Measurements from ENCODE around the gene KCNJ1. TPM values are rescaled to one million over a fixed set of nuclear protein-coding genes. Genes with fewer than 3 reads are reported as not detected.
A peak's percentile ranks its signal among the peaks of the same experiment; 100 is the strongest.

KCNJ1 gene
- total RNA-seq, 1 donor from 2014 or later: not detected

DNA sequence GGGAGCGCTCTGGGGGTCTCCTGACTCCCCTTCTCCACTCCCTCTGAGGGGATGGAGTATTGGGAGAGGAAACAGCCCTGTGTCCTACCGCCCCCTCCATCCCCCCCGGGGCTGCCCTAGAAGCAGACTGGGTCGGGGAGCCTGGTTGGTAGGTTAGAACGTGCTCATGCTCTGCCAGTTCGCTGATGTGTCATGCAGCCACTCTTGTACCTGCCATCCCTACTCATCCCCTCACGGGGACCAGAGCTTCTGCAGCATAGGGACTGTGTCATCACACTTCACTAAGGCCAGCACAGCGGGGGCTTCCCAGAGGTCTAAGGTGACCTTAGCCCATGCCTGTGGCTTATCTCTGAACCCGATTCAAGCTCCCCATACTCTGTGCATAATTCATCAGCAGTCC is 4.7 kb downstream of the KCNJ1 start:
- H3K4me3 ChIP-seq: no peak overlapping the region
- no peaks in the 10 kb centered on the region for H3K27me3 ChIP-seq
- intact Hi-C loops (cut with DNase I): no loop called here
- no peaks in the 10 kb centered on the region for H3K36me3 ChIP-seq
- peaks cover 0 to 3% of the 10 kb centered on the region in 2 donors for H3K4me1 ChIP-seq
- no peaks in the 10 kb centered on the region for H3K9me3 ChIP-seq
- no peak for DNase-seq (ENCODE audit: low spot score in 2 of 2)
- TF ChIP-seq, protein P1, sequence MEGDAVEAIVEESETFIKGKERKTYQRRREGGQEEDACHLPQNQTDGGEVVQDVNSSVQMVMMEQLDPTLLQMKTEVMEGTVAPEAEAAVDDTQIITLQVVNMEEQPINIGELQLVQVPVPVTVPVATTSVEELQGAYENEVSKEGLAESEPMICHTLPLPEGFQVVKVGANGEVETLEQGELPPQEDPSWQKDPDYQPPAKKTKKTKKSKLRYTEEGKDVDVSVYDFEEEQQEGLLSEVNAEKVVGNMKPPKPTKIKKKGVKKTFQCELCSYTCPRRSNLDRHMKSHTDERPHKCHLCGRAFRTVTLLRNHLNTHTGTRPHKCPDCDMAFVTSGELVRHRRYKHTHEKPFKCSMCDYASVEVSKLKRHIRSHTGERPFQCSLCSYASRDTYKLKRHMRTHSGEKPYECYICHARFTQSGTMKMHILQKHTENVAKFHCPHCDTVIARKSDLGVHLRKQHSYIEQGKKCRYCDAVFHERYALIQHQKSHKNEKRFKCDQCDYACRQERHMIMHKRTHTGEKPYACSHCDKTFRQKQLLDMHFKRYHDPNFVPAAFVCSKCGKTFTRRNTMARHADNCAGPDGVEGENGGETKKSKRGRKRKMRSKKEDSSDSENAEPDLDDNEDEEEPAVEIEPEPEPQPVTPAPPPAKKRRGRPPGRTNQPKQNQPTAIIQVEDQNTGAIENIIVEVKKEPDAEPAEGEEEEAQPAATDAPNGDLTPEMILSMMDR (IDR thresholded peaks at IDR 0.05): no peak
- no peak overlapping the region for H3K27ac ChIP-seq

DNA sequence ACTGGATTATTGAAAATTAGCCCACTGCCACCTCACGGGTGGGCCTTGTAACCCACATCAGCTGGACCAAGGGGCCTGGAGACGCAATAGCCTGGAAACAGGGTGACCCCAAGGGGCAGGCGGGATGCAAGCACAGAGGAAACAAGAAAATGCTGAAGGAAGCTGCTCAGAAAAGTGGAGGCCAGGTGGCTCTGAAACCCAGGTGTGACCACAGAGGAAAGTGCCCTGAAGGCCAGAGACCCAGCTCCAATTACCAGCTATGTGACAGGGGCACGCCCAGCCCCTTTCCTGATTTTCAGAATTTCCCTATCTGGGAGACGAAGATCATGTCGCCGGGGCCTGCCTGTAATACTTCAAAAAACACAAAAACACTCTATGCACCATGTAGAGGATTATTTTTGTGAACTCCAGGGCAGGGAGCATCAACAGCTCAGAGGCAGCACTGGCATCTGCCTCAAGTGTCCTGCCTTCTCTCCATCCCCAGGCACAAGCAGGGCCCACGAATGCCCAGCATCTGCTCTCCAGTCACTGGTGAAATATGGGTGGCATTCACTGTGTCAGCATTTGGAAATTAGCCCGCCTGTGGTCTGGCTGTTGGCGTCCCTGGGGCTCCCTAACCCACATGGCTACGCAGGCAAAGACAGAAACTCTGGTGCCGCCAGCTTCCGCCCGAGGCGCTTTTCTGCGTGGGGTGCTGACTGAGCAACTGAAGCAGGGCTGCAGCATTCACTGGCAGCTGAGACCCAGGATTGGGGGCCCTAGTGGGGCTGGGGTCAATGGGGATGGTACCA is 6.3 kb downstream of the KCNJ1 start:
- Histone ChIP-seq H3K27me3 (no peaks in the 10 kb centered on the region), H3K9me3 (no peaks in the 10 kb centered on the region), H3K27ac (no peak overlapping the region), H3K4me3 (no peak overlapping the region), H3K4me1 (peaks cover 0 to 3% of the 10 kb centered on the region in 2 donors), H3K36me3 (no peaks in the 10 kb centered on the region)
- TF ChIP-seq, protein P1 (IDR thresholded peaks at IDR 0.05): no peak
- intact Hi-C loops (cut with DNase I): no loop called here
- no peak for DNase-seq (ENCODE audit: low spot score in 2 of 2)

DNA sequence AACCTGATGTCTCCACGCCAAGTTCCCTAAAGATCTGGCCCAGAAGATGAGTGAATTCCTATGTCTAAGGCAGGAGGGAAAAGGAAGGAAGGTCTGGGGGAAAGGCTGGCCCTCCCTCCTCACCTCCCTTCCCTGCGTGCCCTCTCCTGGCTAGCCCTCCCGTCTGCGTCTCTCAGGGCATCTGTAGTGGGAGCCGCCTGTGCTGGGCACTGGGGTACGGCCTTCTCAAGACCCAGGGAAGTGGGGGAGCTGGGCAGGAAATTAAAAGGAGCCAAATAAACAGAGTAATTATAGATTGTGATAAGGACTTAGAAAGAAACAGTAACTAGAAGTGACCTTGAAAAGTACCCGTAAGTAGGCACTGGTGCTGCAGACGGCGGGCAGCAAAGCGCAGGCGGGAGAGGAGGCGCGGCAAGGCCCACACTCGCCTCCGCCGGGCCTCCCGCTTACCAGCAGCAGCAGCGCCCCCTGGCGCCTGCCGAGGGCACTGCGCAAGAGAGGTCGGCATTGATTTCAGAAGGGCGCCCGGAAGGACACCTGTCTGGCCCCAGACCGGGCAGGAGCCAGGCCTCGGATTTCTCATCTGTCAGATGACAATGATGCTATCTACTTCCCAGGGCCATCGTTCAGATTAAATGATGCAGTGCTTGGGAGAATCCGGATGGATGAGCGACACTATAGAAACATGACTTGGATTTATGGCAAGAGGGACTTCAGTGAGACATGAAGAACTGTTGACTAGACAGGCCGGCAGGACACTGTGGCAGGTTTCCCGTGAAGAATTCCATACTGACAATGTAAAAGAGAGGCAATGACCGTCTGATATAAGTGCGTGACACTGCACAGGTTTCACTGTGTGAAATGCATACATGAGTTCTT is 7.3 kb downstream of the KCNJ1 start:
- peak in 1 of 2 donors; percentile 79 for DNase-seq (ENCODE audit: low spot score in 2 of 2)
- intact Hi-C loops (cut with DNase I): no loop called here
- TF ChIP-seq, protein P1 (IDR thresholded peaks at IDR 0.05): peak; percentile 42 to 80 (median 74)
- Histone ChIP-seq H3K4me3 (no peak overlapping the region), H3K9me3 (no peaks in the 10 kb centered on the region), H3K27ac (no peak overlapping the region), H3K4me1 (peaks cover 0 to 3% of the 10 kb centered on the region in 2 donors), H3K27me3 (no peaks in the 10 kb centered on the region), H3K36me3 (no peaks in the 10 kb centered on the region)

DNA sequence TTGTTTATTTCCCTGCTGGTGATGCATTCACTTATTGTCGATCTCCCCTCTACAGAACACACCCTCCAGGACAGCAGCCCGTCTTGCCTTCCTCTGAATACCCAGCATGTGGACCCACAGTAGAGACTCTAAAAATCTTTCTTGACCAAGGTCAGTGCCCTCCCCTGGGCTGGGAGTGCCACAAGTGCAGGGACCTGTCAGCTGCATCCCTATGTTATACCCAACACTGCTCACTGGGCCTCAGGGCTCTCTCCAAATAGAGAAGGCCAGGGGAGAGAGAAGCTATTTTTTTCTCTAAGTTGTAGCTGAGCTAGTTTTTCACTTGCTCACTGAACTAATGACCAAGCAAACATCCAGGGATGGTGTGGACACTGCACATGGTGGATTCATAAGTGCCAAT is 9.8 kb downstream of the KCNJ1 start:
- intact Hi-C loops (cut with DNase I): no loop called here
- TF ChIP-seq, protein P1 (IDR thresholded peaks at IDR 0.05): no peak
- no peak for DNase-seq (ENCODE audit: low spot score in 2 of 2)

DNA sequence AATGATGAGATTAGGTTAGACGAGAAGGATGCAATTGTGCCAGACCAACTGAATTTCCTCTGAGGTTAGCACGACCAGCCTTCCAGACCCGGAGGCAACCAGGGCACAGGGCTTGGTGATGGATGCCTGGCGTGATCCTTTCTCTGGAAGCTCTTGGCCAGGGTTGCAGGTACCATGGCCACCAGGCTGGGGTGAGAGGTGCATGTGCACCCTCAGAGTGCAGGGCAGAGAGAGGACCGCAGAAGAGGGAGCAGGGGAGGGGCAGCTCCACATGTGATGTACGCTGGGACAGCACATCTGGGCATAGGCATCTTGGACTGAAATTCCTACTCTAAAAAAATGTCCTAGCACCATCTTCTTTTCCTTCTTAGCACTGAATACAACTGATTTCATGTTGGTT is 10.9 kb downstream of the KCNJ1 start:
- Histone ChIP-seq H3K27ac (no peak overlapping the region), H3K4me3 (no peak overlapping the region), H3K36me3 (no peaks in the 10 kb centered on the region), H3K4me1 (peaks cover 0 to 3% of the 10 kb centered on the region in 2 donors), H3K27me3 (no peaks in the 10 kb centered on the region), H3K9me3 (no peaks in the 10 kb centered on the region)
- TF ChIP-seq, protein P1 (IDR thresholded peaks at IDR 0.05): no peak
- intact Hi-C loops (cut with DNase I): no loop called here
- DNase-seq (ENCODE audit: low spot score in 2 of 2): no peak

More for the DNA sequence above, 9.8 kb downstream of the KCNJ1 start:
- no peaks in the 10 kb centered on the region for H3K36me3 ChIP-seq
- H3K4me3 ChIP-seq: no peak overlapping the region
- no peaks in the 10 kb centered on the region for H3K9me3 ChIP-seq
- no peak overlapping the region for H3K27ac ChIP-seq
- peaks cover 0 to 3% of the 10 kb centered on the region in 2 donors for H3K4me1 ChIP-seq
- H3K27me3 ChIP-seq: no peaks in the 10 kb centered on the region
